22Rv1 (cell line): Measurements from ENCODE around the gene GLIS1.

ENCODE experiments used
- ZFX ChIP-seq: fragments of 450-650 bp; IDR thresholded peaks from 2 replicates; pipeline ENCODE4 v1.6.1; 2017; ENCODE audit warnings: antibody characterized with exemption, borderline replicate concordance
- TF ChIP-seq, protein P1 (sequence below): fragments of 450-650 bp; IDR thresholded peaks from 2 replicates; pipeline ENCODE4 v1.5.1; 2017; ENCODE audit warnings: mild to moderate bottlenecking

DNA sequence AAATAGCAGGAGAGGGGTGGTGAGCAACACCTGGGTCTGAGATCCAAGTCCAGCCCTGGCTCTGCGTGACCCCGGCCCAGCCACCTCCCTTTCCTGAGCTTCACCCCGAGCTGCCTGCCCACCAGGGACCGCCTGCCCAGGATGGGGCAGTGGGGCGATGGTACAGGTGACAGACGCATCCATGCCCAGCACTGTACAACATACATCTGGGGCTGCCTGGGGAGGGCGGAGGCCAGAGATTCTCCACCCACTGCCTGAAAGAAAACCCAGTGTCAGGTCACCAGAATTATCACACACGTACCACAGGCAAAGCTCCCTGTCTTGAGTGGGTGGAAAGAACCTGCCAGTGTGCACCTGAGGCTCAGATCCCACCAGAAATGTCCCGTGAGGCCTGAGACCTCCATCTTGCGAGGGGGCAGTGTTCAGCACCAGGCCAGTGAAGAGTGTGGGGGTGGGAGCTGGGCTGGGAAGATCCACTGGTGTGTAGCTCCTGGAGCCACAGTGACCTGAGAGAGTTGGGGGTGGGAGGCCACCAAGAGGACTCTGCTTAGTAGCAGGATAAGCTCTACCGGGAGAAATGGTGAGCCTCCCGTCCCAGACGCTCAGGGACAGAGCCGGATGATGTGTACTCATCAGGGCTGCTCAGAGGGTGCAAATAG lies 198.2 kb downstream of the GLIS1 start:
- TF ChIP-seq, protein P1, sequence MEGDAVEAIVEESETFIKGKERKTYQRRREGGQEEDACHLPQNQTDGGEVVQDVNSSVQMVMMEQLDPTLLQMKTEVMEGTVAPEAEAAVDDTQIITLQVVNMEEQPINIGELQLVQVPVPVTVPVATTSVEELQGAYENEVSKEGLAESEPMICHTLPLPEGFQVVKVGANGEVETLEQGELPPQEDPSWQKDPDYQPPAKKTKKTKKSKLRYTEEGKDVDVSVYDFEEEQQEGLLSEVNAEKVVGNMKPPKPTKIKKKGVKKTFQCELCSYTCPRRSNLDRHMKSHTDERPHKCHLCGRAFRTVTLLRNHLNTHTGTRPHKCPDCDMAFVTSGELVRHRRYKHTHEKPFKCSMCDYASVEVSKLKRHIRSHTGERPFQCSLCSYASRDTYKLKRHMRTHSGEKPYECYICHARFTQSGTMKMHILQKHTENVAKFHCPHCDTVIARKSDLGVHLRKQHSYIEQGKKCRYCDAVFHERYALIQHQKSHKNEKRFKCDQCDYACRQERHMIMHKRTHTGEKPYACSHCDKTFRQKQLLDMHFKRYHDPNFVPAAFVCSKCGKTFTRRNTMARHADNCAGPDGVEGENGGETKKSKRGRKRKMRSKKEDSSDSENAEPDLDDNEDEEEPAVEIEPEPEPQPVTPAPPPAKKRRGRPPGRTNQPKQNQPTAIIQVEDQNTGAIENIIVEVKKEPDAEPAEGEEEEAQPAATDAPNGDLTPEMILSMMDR: no peak
- TF ChIP-seq ZFX: no peak
